Fibroblast of skin of abdomen (primary cell): ENCODE measurements around the gene SMC1A.

ENCODE experiments used
- DNase-seq: peaks from one replicate; pipeline ENCODE4 v3.0.0-alpha.2; 2013

SMC1A gene

DNA sequence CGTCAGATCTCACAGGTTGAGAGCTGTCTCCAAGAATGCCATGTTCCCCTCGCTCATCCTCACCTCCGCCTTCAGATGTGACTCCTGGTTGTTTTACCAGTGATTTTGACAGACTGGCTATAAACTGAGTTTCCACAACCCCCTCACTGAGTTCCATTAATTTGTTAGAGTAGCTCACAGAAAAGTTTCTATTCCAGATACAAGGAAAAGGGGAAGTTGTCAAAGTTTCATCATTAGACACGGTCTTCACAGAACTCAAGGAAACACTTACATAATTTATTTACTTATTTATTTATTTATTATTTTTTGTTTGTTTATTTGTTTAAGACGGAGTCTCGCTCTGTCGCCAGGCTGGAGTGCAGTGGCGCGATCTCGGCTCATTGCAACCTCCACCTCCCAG is 85.4 kb downstream of the SMC1A start:
- DNase-seq, result no peak

DNA sequence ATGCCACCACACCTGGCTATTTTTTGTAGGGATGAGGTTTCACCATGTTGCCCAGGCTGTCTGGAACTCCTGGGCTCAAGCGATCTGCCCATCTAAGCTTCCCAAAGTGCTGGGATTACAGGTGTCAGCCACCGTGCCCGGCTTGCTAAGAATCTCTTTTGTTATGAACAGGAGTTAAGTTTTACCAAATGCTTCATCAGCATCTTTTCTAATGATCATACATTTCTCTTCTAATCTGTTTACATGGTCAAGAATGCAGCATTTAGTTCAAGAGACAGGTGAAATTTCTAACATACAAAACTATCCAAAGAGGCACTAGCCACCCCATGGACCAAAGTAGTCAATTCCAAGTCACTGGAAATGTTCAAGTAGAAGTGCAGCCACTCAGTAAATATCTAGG is 88.6 kb downstream of the SMC1A start:
- DNase-seq, result no peak

- DNase-seq, result no peak
These were observed 90.2 kb downstream of the SMC1A start for GRCh38 chrX:53332204-53332603.

- DNase-seq, result no peak
These were observed 92.1 kb downstream of the SMC1A start for GRCh38 chrX:53330331-53330730.

GRCh38 chrX:53324803-53325202 is 97.7 kb downstream of the SMC1A start:
- DNase-seq, result no peak
